D721Med (cell line): ENCODE measurements around the gene RAPGEF6.

Source experiments
- DNase-seq: peaks from one replicate; pipeline ENCODE4 v3.0.0; 2011; ENCODE audit warnings: low spot score; ENCODE audit not compliant: insufficient read length
- FAIRE-seq: peaks from 2 replicates; lab custom pipeline; 2011; peaks lifted over from hg19 to GRCh38; lab: Jason Lieb, UNC
- CTCF ChIP-seq: IDR thresholded peaks from 2 replicates; pipeline ENCODE4 v1.5.1; 2012; ENCODE audit warnings: mild to moderate bottlenecking, control low read depth; ENCODE audit not compliant: insufficient read depth; ENCODE audit errors: missing control alignments

Gene RAPGEF6

GRCh38 chr5:131460867-131461572 is 174.0 kb downstream of the RAPGEF6 start:
- no peak for DNase-seq

GRCh38 chr5:131460133-131460532 is 174.9 kb downstream of the RAPGEF6 start:
- TF ChIP-seq CTCF: no peak
- FAIRE-seq (no peak), DNase-seq (no peak)

More at GRCh38 chr5:131460867-131461572, 174.0 kb downstream of the RAPGEF6 start:
- no peak for FAIRE-seq
- no peak for TF ChIP-seq CTCF

DNA sequence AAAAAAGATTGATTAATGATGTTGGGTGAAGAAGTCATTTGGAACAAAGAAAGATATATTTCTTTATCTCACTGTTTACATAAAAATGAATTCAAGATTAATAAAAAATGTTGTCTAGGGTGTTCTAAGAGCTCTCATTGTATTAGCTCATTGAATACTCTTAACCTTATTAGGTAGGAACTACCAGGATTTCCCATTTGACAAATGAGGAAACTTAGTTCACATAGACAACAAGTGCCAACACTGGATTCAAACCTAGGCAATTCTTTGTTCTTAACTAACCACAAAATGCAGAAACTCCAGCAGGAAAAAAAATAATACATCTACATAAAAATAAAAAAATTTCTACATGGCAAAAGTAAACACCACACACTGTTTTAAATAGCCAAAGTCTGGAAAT is 175.8 kb downstream of the RAPGEF6 start:
- no peak for TF ChIP-seq CTCF
- FAIRE-seq (no peak), DNase-seq (no peak)

GRCh38 chr5:131457193-131457592 is 177.8 kb downstream of the RAPGEF6 start:
- no peak for TF ChIP-seq CTCF
- DNase-seq: no peak
- no peak for FAIRE-seq

GRCh38 chr5:131450941-131451340 is 184.1 kb downstream of the RAPGEF6 start:
- no peak for TF ChIP-seq CTCF
- no peak for DNase-seq
- FAIRE-seq: no peak

DNA sequence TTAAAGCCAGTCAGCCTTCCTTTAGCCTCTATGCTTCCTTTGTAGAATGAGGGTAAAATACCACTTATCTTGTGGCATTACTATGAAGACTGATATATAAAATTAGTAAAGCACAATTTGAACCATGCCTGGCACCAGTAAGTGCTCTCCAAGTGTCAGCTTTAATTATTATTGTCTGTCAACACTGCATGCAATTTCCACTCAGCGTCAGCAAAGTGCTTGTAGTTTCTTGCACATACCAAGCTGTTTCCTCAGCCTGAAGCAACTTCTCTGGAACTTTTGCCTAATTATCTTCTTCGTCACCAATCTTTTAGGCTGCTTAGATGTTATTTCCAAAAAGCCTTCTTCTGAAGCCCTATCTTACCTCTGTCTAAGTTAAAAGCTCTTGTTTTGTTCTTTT is 193.8 kb downstream of the RAPGEF6 start:
- FAIRE-seq: no peak
- no peak for TF ChIP-seq CTCF
- no peak for DNase-seq

DNA sequence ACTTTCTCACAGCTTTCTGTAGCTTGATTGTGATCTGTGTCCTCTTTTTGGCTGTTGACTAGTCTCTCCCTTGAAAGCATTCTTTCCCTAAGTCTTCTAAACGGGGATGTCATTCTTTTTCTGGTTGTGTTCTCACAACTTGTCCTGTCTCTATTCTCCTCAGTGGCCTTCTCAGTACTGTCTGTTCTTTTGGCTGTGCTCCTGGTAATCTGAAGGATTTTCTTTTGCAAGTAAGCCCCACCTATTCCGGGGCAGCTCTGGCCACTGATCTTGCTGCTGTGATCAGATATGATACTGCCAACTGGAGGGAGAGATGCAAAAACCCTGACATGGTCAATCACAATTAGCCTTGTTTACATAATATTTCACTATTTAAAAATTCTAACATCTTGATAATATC is 198.9 kb downstream of the RAPGEF6 start:
- no peak for DNase-seq
- FAIRE-seq: no peak
- no peak for TF ChIP-seq CTCF
